CD4-positive, alpha-beta memory T cell (primary cell): Measurements from ENCODE around the gene LRRC4B. TPM values are rescaled to one million over a fixed set of nuclear protein-coding genes. Genes with fewer than 3 reads are reported as not detected.
A peak's percentile ranks its signal among the peaks of the same experiment; 100 is the strongest.

Experiments used
- CTCF ChIA-PET: fragments of 350-600 bp; sonication (Branson Sonifier 250); formaldehyde crosslinking; loops from one replicate; lab custom pipeline; 2021; ENCODE audit warnings: inconsistent platforms; ENCODE audit not compliant: partially characterized antibody; lab: Charles Lee
- POLR2A ChIA-PET: fragments of 350-600 bp; sonication (Branson Sonifier 250); formaldehyde crosslinking; loops from one replicate; lab custom pipeline; 2021; ENCODE audit not compliant: partially characterized antibody; lab: Charles Lee
- DNase-seq, 5 donors: peaks; one replicate each; pipeline versions ENCODE4 v3.0.0 to v3.0.0-alpha.2; 2020 to 2022; ENCODE audit warnings: mixed read lengths in 1 of 5
- H3K27ac ChIP-seq: one replicate; pipeline ENCODE4 v1.7.0; 2013; ENCODE audit warnings: low read depth, low read length
- H3K27me3 ChIP-seq: 2 replicates; pipeline ENCODE4 v1.7.0; 2013; ENCODE audit warnings: mild to moderate bottlenecking, low read length, moderate library complexity; ENCODE audit not compliant: insufficient read depth
- H3K36me3 ChIP-seq: 2 replicates; pipeline ENCODE4 v1.7.0; 2013; ENCODE audit warnings: mild to moderate bottlenecking, low read length, moderate library complexity; ENCODE audit not compliant: insufficient read depth
- H3K4me1 ChIP-seq: 2 replicates; pipeline ENCODE4 v1.7.0; 2013; ENCODE audit warnings: mild to moderate bottlenecking, low read length, moderate library complexity; ENCODE audit not compliant: insufficient read depth
- H3K4me3 ChIP-seq, 2 donors: one replicate each; pipeline ENCODE4 v1.7.0; 2013; ENCODE audit warnings: low read length in 2 of 2, mild to moderate bottlenecking in 1 of 2
- H3K9me3 ChIP-seq, 2 donors: one replicate each; pipeline ENCODE4 v1.7.0; 2013; ENCODE audit warnings: low read length in 2 of 2, control low read depth in 1 of 2; ENCODE audit not compliant: control insufficient read depth in 1 of 2
- H3K27ac Mint-ChIP-seq, 7 donors: one replicate each; pipeline ENCODE4 v1.8.0; 2020 to 2021; ENCODE audit warnings: mixed read lengths in 7 of 7, mild to moderate bottlenecking in 6 of 7, inconsistent platforms in 3 of 7, moderate library complexity in 3 of 7
- H3K27me3 Mint-ChIP-seq, 2 donors: one replicate each; pipeline ENCODE4 v1.8.0; 2020 to 2021; ENCODE audit warnings: mixed read lengths in 2 of 2
- H3K36me3 Mint-ChIP-seq, 2 donors: one replicate each; pipeline ENCODE4 v1.8.0; 2020 to 2021; ENCODE audit warnings: mixed read lengths in 2 of 2, inconsistent platforms in 1 of 2, mild to moderate bottlenecking in 1 of 2
- H3K4me1 Mint-ChIP-seq, 4 donors: one replicate each; pipeline ENCODE4 v1.8.0; 2020 to 2021; ENCODE audit warnings: mixed read lengths in 4 of 4, mild to moderate bottlenecking in 1 of 4
- H3K4me3 Mint-ChIP-seq, 8 donors: one replicate each; pipeline ENCODE4 v1.8.0; 2020 to 2021; ENCODE audit warnings: mixed read lengths in 8 of 8, mild to moderate bottlenecking in 7 of 8, moderate library complexity in 6 of 8, inconsistent platforms in 3 of 8
- H3K9me3 Mint-ChIP-seq, 8 donors: one replicate each; pipeline ENCODE4 v1.8.0; 2020 to 2021; ENCODE audit warnings: mixed read lengths in 8 of 8, mild to moderate bottlenecking in 5 of 8, inconsistent platforms in 3 of 8, moderate library complexity in 1 of 8
- intact Hi-C: fragments of 100-400 bp; cut with micrococcal nuclease; formaldehyde crosslinking; loops from one replicate; pipeline ENCODE4 v1.15.1; 2023
- polyA plus RNA-seq, 2 donors: library from polyadenylated mRNA; unstranded; fragments of 300-500 nt; fragmentation: Illumina TruSeq; gene quantifications; one replicate each; pipeline ENCODE4 v1.2.3, GENCODE V29; 2021
- total RNA-seq, 2 experiments: library from RNA; stranded (reverse); gene quantifications; one replicate each; pipeline ENCODE4 v1.2.3, GENCODE V29; 2021

The LRRC4B gene
- total and polyA plus RNA-seq, 4 experiments from 2014 or later: 0.08 TPM; not detected in 3

DNA sequence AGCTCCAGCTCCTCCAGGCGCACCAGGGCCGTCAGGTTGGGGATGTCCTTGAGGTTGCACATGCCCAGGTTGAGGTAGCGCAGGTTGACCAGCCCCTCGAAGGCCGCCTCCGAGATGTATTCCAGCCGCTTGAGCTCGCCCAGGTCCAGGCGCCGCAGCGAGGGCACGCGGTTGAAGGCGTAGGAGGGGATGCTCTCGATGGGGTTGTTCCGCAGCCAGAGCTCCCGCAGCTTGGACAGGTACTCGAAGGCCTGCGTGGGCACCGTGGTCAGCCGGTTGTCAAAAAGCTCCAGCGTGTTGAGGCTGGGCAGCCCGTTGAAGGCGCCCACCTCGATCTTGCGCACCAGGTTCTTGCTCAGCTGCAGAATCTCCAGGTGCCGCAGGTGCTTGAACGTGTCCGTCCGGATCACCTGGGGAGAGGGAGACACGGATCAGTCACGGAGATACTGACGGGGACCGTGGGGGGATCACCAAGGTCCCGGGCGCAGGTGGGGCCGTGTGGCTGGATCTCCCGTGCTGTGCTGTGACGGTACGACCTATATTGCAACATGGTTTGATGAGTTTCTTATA lies 49.1 kb downstream of the LRRC4B start:
- Mint-ChIP-seq H3K9me3 (no peaks in the 10 kb centered on the region), H3K4me1 (no peaks in the 10 kb centered on the region), H3K27ac (no peak overlapping the region), H3K27me3 (peaks cover 0 to 4% of the 10 kb centered on the region in 2 donors), H3K36me3 (no peaks in the 10 kb centered on the region), H3K4me3 (no peak overlapping the region)
- Histone ChIP-seq H3K36me3 (no peaks in the 10 kb centered on the region), H3K4me3 (no peak overlapping the region), H3K4me1 (no peaks in the 10 kb centered on the region), H3K9me3 (no peaks in the 10 kb centered on the region), H3K27ac (no peak overlapping the region), H3K27me3 (no peaks in the 10 kb centered on the region)
- POLR2A ChIA-PET: no interaction called here
- peak in 1 of 5 donors; percentile 32 for DNase-seq
- intact Hi-C loops: no loop called here
- CTCF ChIA-PET: interaction anchor here (1.4 kb wide), 1 partner anchor 18 kb away, joined by 3 read pairs; no protein-coding TSS in a partner anchor

DNA sequence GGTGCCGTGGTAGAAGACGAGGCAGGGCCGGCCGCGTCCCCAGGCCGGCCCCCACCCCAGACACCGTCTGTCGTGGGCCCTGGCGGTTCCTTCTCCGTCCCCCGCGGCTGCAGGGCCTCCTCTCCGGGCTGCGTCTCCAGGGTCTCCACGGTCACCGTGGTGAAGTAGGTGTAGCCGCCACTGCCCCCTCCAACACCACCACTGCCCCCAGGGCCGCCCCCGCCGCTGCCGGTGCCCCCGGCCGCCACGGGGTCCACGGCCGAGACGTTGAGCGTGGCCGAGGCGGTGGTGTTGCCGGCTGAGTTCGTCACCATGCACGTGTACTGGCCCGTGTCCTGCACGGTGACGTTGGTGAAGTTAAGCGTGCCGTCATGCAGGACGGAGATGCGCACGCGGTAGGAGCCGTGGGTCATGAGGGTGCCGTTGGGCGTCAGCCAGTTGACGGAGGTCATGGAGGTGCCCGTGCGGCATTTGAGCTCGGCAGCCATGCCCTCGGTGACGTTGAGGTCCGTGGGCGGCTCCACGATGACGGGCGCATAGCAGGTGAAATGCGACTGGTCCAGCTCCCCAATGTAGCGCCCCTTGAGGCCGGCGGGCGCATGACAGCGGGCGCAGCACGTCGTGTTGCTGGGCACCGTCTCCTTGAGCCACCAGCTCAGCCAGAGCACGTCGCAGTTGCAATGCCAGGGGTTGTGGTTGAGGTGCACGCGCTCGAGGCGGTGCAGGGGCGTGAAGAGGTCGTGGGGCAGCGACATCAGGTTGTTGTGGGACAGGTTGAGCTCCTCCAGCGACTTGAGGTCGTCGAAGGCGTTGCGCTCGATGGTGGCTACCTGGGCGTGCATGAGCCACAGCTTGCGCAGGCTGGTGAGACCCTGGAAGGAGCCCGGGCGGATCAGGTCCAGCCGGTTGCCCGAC lies 49.9 kb downstream of the LRRC4B start:
- DNase-seq: peak in 1 of 5 donors; percentile 20
- H3K4me3 ChIP-seq: no peak overlapping the region
- no peaks in the 10 kb centered on the region for H3K4me1 ChIP-seq
- no peaks in the 10 kb centered on the region for H3K36me3 Mint-ChIP-seq
- ChIA-PET POLR2A (no interaction called here), CTCF (interaction anchor here (1.4 kb wide), 1 partner anchor 18 kb away, joined by 3 read pairs; no protein-coding TSS in a partner anchor)
- intact Hi-C loops: no loop called here
- H3K4me3 Mint-ChIP-seq: no peak overlapping the region
- no peaks in the 10 kb centered on the region for H3K9me3 Mint-ChIP-seq
- no peaks in the 10 kb centered on the region for H3K9me3 ChIP-seq
- H3K36me3 ChIP-seq: no peaks in the 10 kb centered on the region
- H3K27me3 Mint-ChIP-seq: peaks cover 0 to 4% of the 10 kb centered on the region in 2 donors
- peaks cover 0 to 2% (median 0%) of the 10 kb centered on the region in 4 donors for H3K4me1 Mint-ChIP-seq
- no peak overlapping the region for H3K27ac ChIP-seq
- H3K27ac Mint-ChIP-seq: peak overlapping the region in 1 of 7 donors; percentile 60
- H3K27me3 ChIP-seq: no peaks in the 10 kb centered on the region

DNA sequence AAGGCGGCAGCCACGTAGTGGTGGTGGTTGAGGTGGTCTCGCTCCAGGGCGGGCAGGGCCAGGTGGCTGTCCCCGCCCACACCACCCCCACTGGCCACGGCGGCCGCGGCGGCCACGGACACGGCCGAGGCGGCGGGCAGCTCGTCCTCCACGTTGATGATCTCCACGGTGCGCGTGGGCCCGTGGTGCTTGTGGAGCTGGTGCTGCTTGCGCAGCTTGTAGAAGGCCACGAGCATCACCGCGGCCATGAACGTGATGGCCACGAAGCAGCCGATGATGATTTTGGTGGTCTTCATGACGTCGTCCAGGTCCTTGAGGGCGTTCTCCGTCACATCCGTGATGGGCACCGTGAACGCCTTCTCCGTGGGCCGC lies 50.5 kb downstream of the LRRC4B start:
- H3K4me1 Mint-ChIP-seq: peaks cover 0 to 6% (median 0%) of the 10 kb centered on the region in 4 donors
- DNase-seq: peak in 1 of 5 donors; percentile 13
- no peak overlapping the region for H3K27ac Mint-ChIP-seq
- no peaks in the 10 kb centered on the region for H3K27me3 ChIP-seq
- peaks cover 0 to 4% of the 10 kb centered on the region in 2 donors for H3K27me3 Mint-ChIP-seq
- H3K9me3 ChIP-seq: no peaks in the 10 kb centered on the region
- H3K9me3 Mint-ChIP-seq: no peaks in the 10 kb centered on the region
- no peak overlapping the region for H3K4me3 ChIP-seq
- H3K27ac ChIP-seq: no peak overlapping the region
- no peaks in the 10 kb centered on the region for H3K36me3 ChIP-seq
- no peaks in the 10 kb centered on the region for H3K4me1 ChIP-seq
- POLR2A ChIA-PET: no interaction called here
- intact Hi-C loops: no loop called here
- no peaks in the 10 kb centered on the region for H3K36me3 Mint-ChIP-seq
- CTCF ChIA-PET: no interaction called here
- H3K4me3 Mint-ChIP-seq: no peak overlapping the region

DNA sequence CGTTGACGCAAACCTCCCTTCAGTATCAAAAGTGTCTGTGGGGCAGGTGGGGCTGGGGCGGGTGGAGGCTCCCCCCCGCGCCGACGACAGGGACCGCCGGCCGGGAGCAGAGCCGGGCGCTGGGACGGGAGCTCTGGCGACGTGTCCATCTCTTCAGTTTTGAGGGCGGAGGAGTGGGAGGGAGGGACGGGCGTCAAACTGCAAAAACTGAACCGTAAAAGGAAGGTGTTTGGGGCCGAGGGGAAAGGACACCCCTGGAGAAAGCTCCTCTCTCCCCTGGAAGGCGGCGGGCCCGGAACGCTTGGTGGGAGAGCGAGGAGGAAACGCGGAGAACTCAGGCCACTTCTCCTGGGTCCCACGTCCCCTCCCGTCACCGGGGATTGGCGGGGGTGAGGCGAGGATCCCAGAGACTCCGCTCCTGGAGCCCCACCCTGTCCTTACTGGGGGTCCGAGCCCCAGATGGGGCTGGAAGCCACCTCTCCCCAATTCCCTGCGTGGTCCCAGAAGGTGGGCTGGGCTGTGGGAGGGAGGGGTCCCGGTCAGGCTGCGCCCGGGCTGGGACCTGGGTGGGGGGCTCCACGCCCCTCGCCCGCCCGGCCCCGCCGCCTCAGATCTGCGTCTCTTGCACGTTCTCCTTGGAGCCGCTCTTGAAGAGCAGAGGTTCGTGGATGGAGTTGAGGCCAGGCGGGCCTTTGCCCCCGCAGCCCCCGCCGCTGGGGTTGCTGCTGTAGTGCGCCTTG lies 51.1 kb downstream of the LRRC4B start:
- CTCF ChIA-PET: no interaction called here

DNA sequence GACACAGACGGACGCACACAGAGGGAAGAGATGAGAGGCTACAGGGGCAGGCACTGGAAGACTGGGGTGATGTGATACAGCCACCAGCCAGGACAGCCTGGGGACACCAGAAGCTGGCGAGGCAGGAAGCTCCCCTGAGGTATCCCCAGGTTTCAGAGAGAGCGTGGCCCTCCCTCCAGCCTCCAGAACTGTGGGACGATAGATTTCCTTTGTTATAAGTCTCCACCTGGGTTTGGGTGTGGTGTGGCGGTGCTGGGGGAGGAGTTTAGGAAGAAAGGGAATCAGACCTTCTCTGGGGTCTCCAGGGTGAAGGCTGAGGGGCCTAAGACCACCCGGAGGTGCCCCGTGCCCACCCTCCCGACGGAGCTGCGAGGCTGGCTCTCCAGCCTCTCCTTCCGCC lies 51.8 kb downstream of the LRRC4B start:
- POLR2A ChIA-PET: no interaction called here
- CTCF ChIA-PET: no interaction called here
- Mint-ChIP-seq H3K36me3 (peaks cover 0 to under 1% of the 10 kb centered on the region in 2 donors), H3K9me3 (no peaks in the 10 kb centered on the region), H3K4me3 (no peak overlapping the region), H3K27me3 (peaks cover 0 to 5% of the 10 kb centered on the region in 2 donors), H3K4me1 (peaks cover 2 to 11% (median 4%) of the 10 kb centered on the region in 4 donors), H3K27ac (no peak overlapping the region)
- Histone ChIP-seq H3K27ac (no peak overlapping the region), H3K36me3 (no peaks in the 10 kb centered on the region), H3K4me1 (peaks cover 4% of the 10 kb centered on the region), H3K9me3 (no peaks in the 10 kb centered on the region), H3K27me3 (no peaks in the 10 kb centered on the region), H3K4me3 (no peak overlapping the region)
- intact Hi-C loops: no loop called here
- DNase-seq: peak in 1 of 5 donors; percentile 1

More for the DNA sequence above, 51.1 kb downstream of the LRRC4B start:
- no peaks in the 10 kb centered on the region for H3K27me3 ChIP-seq
- intact Hi-C loops: no loop called here
- no peaks in the 10 kb centered on the region for H3K4me1 ChIP-seq
- Mint-ChIP-seq H3K27ac (no peak overlapping the region), H3K4me1 (peaks cover 0 to 6% (median 0%) of the 10 kb centered on the region in 4 donors), H3K36me3 (no peaks in the 10 kb centered on the region), H3K27me3 (peaks cover 0 to 4% of the 10 kb centered on the region in 2 donors), H3K9me3 (no peaks in the 10 kb centered on the region), H3K4me3 (no peak overlapping the region)
- no peak overlapping the region for H3K27ac ChIP-seq
- no peaks in the 10 kb centered on the region for H3K36me3 ChIP-seq
- no peak overlapping the region for H3K4me3 ChIP-seq
- peak in 1 of 5 donors; percentile 17 for DNase-seq
- H3K9me3 ChIP-seq: no peaks in the 10 kb centered on the region
- POLR2A ChIA-PET: no interaction called here

DNA sequence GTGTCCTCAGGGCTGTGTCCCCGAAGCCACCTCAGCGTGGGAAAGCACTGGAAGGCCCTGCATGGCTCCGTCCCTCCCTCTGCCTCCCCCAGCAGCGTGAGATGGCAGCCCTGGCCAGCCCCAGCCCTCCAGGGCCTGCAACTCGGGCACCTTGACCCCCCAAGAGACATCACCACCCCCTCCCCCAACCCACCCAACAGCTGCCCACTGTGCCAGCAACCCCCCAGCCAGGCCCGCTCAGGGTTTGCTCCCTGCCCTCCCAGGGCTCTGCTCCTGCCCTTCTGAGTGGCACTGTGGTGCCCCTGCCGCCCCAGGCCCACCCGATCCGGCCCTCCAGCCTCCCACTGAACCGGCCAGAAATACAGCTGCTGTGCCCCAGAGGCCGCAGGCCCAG lies 53.1 kb downstream of the LRRC4B start:
- H3K27me3 Mint-ChIP-seq: peaks cover 0 to 9% of the 10 kb centered on the region in 2 donors
- H3K9me3 ChIP-seq: no peaks in the 10 kb centered on the region
- H3K36me3 ChIP-seq: no peaks in the 10 kb centered on the region
- H3K4me3 Mint-ChIP-seq: no peak overlapping the region
- H3K27me3 ChIP-seq: no peaks in the 10 kb centered on the region
- peak in 1 of 5 donors; percentile 10 for DNase-seq
- H3K9me3 Mint-ChIP-seq: peaks cover 0 to 3% (median 0%) of the 10 kb centered on the region in 8 donors
- ChIA-PET POLR2A (no interaction called here), CTCF (no interaction called here)
- peaks cover 0 to 4% of the 10 kb centered on the region in 2 donors for H3K36me3 Mint-ChIP-seq
- peaks cover 11% of the 10 kb centered on the region for H3K4me1 ChIP-seq
- no peak overlapping the region for H3K27ac ChIP-seq
- intact Hi-C loops: no loop called here
- H3K4me1 Mint-ChIP-seq: peaks cover 7 to 23% (median 14%) of the 10 kb centered on the region in 4 donors
- H3K27ac Mint-ChIP-seq: no peak overlapping the region
- no peak overlapping the region for H3K4me3 ChIP-seq
